HFFc6 (cell line): ENCODE measurements around the gene HS1BP3. TPM values are rescaled to one million over a fixed set of nuclear protein-coding genes. Genes with fewer than 3 reads are reported as not detected.

ENCODE experiments used
- DNase-seq: peaks from one replicate; pipeline ENCODE4 v3.0.0-alpha.2; 2018
- H3K27ac Mint-ChIP-seq: 2 replicates; pipeline ENCODE4 v1.8.0; 2020; ENCODE audit warnings: mild to moderate bottlenecking, mixed read lengths
- H3K27me3 Mint-ChIP-seq: 2 replicates; pipeline ENCODE4 v1.8.0; 2021; ENCODE audit warnings: mild to moderate bottlenecking, moderate library complexity, mixed read lengths; ENCODE audit not compliant: insufficient read depth
- H3K36me3 Mint-ChIP-seq: 2 replicates; pipeline ENCODE4 v1.8.0; 2021; ENCODE audit warnings: low read depth, mixed read lengths
- H3K4me1 Mint-ChIP-seq: 2 replicates; pipeline ENCODE4 v1.8.0; 2020; ENCODE audit warnings: low read depth, mixed read lengths
- H3K4me3 Mint-ChIP-seq: 2 replicates; pipeline ENCODE4 v1.8.0; 2020; ENCODE audit warnings: mild to moderate bottlenecking, moderate library complexity, mixed read lengths
- H3K9me3 Mint-ChIP-seq: 2 replicates; pipeline ENCODE4 v1.8.0; 2020; ENCODE audit warnings: mild to moderate bottlenecking, mixed read lengths
- CTCF ChIP-seq: fragments of 200-600 bp; sonication (generic); IDR thresholded peaks from 2 replicates; pipeline ENCODE4 v1.5.0; 2021; ENCODE audit warnings: antibody characterized with exemption, mild to moderate bottlenecking
- long read RNA-seq: library from polyadenylated mRNA; unstranded; transcript quantifications from one replicate; pipeline ENCODE4 v2.0.0, GENCODE V29; 2019
- total RNA-seq, 6 experiments: library from RNA; stranded (reverse); fragmentation: NEBNext Ultra II Directional; extraction: Animal tissue kit (Norgen Biotek cat#: 25700); gene quantifications; 2 replicates in 1 of 6; 3 replicates in 5 of 6; pipeline ENCODE4 v1.2.3, GENCODE V29; 2021

HS1BP3 gene
- 10 to 100 TPM; 12.7 to 17.3 (median 15.8) TPM for total RNA-seq
- long read RNA-seq, transcript HS1BP3-201 (7 exons, 2,370 nt), result major isoform, 8 of 20 reads
- long read RNA-seq, partial matches to known transcripts, result 7 of 20 reads
- long read RNA-seq, other reads (novel, unspliced or antisense), result 2 of 20 reads

- Mint-ChIP-seq H3K27ac (peak within 1 kb of the TSS; percentile 82), H3K27me3 (peaks cover 19% of the 10 kb centered on the region), H3K9me3 (no peaks in the 10 kb centered on the region), H3K4me3 (peak within 1 kb of the TSS; percentile 92), H3K36me3 (no peaks in the 10 kb centered on the region), H3K4me1 (peaks cover 37% of the 10 kb centered on the region)
- DNase-seq, result peak; percentile 53
- TF ChIP-seq CTCF, result peak; percentile 99
These were observed at the start of gene HS1BP3 for GRCh38 chr2:20650877-20651730. Gene HS1BP3, minus strand, starts transcription at chr2:20651098. Its CDS starts 35 bp downstream, at chr2:20651063.

- Mint-ChIP-seq H3K4me1 (peaks cover 41% of the 10 kb centered on the region), H3K9me3 (no peaks in the 10 kb centered on the region), H3K4me3 (peak overlapping the region; percentile 59), H3K27ac (peak overlapping the region; percentile 69), H3K36me3 (peaks cover 4% of the 10 kb centered on the region; the same call in 1 of the 2 replicates), H3K27me3 (no peaks in the 10 kb centered on the region)
- no peak for TF ChIP-seq CTCF
- DNase-seq, result no peak
These were observed 48.2 kb upstream of the HS1BP3 start for GRCh38 chr2:20698916-20699613.

DNA sequence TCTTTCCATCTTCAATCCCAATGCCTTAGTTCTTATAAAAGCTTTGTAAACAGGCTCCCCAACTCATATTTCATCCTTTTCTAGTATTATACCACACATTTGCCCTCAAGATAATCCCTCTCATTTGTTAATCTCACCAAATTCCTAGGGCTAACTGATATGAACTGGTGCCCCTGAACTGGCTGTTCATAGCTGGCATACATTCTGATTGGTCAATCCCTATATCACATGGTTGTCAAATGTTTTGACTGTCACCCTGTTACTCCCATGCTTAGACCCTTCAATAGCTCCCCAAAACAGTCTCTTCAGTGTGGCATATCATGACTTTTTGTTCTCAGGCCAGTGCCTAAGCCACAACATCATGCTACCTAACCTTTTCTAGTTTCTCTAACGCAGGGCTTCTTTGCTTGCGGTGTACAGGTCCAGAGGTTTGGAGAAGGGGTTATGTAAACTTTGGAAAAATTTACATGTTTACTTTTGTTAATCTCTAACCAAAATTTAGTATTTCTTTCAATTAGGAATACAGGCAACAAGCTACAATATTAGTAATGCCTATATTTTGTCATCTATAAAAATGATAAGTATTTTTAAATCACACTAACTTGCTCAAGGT, 46.5 kb upstream of the HS1BP3 start:
- Mint-ChIP-seq H3K4me1 (peaks cover 28% of the 10 kb centered on the region), H3K36me3 (peaks cover 4% of the 10 kb centered on the region; the same call in 1 of the 2 replicates), H3K27ac (no peak overlapping the region), H3K9me3 (no peaks in the 10 kb centered on the region), H3K27me3 (no peaks in the 10 kb centered on the region), H3K4me3 (no peak overlapping the region)
- DNase-seq, result no peak
- no peak for TF ChIP-seq CTCF

GRCh38 chr2:20696366-20696765, 45.5 kb upstream of the HS1BP3 start:
- H3K36me3 Mint-ChIP-seq, result peaks cover 2% of the 10 kb centered on the region; the same call in 1 of the 2 replicates
- H3K9me3 Mint-ChIP-seq, result no peaks in the 10 kb centered on the region
- no peak for TF ChIP-seq CTCF
- H3K4me1 Mint-ChIP-seq, result peaks cover 17% of the 10 kb centered on the region
- DNase-seq, result no peak
- no peaks in the 10 kb centered on the region for H3K27me3 Mint-ChIP-seq
- H3K27ac Mint-ChIP-seq, result no peak overlapping the region
- no peak overlapping the region for H3K4me3 Mint-ChIP-seq

GRCh38 chr2:20693317-20693716, 42.4 kb upstream of the HS1BP3 start:
- H3K27me3 Mint-ChIP-seq, result no peaks in the 10 kb centered on the region
- H3K27ac Mint-ChIP-seq, result no peak overlapping the region
- H3K9me3 Mint-ChIP-seq, result no peaks in the 10 kb centered on the region
- H3K4me3 Mint-ChIP-seq, result no peak overlapping the region
- H3K4me1 Mint-ChIP-seq, result no peaks in the 10 kb centered on the region
- DNase-seq, result no peak
- peaks cover 7% of the 10 kb centered on the region for H3K36me3 Mint-ChIP-seq
- no peak for TF ChIP-seq CTCF
